Activated T-helper 1 cell treated with anti-CD3 and anti-CD28 coated beads, Interleukin-12 subunit alpha, Interleukin-12 subunit beta, Interleukin-2, Interleukin-4 antibody, amounts not matched to agents 30 ng/mL and 10 ng/mL and 1 ng/mL, durations not matched to agents 14 hours and 24 hours and 36 hours (primary cell): ENCODE data around the gene PRDM4. TPM values are rescaled to one million over a fixed set of nuclear protein-coding genes. Genes with fewer than 3 reads are reported as not detected.
"Not testable (repeated sequence)": the region's sequence is repeated elsewhere in the genome, so short reads cannot be mapped to it uniquely, and the experiment has no call there.

ENCODE experiments used
- DNase-seq: peaks from one replicate; pipeline ENCODE4 v3.0.0; 2021; ENCODE audit warnings: low spot score
- H3K27ac Mint-ChIP-seq: one replicate; pipeline ENCODE4 v1.8.0; 2021; ENCODE audit warnings: mild to moderate bottlenecking, mixed read lengths
- H3K27me3 Mint-ChIP-seq: one replicate; pipeline ENCODE4 v1.8.0; 2022; ENCODE audit warnings: mild to moderate bottlenecking, moderate library complexity, mixed read lengths; ENCODE audit not compliant: insufficient read depth
- H3K36me3 Mint-ChIP-seq: one replicate; pipeline ENCODE4 v1.8.0; 2021; ENCODE audit warnings: low read depth, mixed read lengths
- H3K4me1 Mint-ChIP-seq: one replicate; pipeline ENCODE4 v1.8.0; 2021; ENCODE audit warnings: low read depth, mixed read lengths
- H3K4me3 Mint-ChIP-seq: one replicate; pipeline ENCODE4 v1.8.0; 2021; ENCODE audit warnings: mild to moderate bottlenecking, moderate library complexity, mixed read lengths
- H3K9me3 Mint-ChIP-seq: one replicate; pipeline ENCODE4 v1.8.0; 2021; ENCODE audit warnings: mixed read lengths
- intact Hi-C: fragments of 100-400 bp; cut with micrococcal nuclease; formaldehyde crosslinking; loops from one replicate; pipeline ENCODE4 v1.15.1; 2024
- total RNA-seq: library from RNA; stranded (reverse); gene quantifications from 2 replicates; pipeline ENCODE4 v1.2.3, GENCODE V29; 2022

Gene PRDM4
- total RNA-seq, 1 donor from 2014 or later = 28.1 TPM

- H3K27me3 Mint-ChIP-seq, H3K9me3 Mint-ChIP-seq, H3K4me1 Mint-ChIP-seq, H3K36me3 Mint-ChIP-seq, H3K27ac Mint-ChIP-seq, DNase-seq, H3K4me3 Mint-ChIP-seq, intact Hi-C loops: not testable (repeated sequence)
Measured at GRCh38 chr12:107727327-107727726, 33.6 kb downstream of the PRDM4 start.

DNA sequence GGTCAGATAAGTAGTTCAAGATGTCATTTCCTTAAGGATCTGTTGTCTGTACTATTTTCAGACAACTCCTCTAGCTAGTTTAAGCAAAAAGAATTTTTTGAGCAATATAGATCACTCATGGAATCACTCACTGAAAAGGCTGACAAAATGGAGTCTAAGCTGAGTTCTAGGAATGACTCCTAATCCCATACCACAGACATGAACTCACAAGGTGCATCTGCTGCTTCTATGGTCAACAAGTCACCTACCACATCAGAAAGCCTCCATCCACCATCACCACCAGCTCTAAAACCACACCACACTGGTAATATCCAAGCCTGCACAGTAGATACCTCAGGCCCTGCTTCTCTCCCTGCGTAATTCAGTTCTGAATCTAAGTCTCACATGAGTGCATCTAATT is 42.3 kb downstream of the PRDM4 start:
- DNase-seq = no peak
- no peaks in the 10 kb centered on the region for H3K27me3 Mint-ChIP-seq
- H3K4me3 Mint-ChIP-seq = no peak overlapping the region
- no peak overlapping the region for H3K27ac Mint-ChIP-seq
- intact Hi-C loops = no loop called here
- H3K4me1 Mint-ChIP-seq = peaks cover 8% of the 10 kb centered on the region
- H3K9me3 Mint-ChIP-seq = no peaks in the 10 kb centered on the region
- peaks cover 29% of the 10 kb centered on the region for H3K36me3 Mint-ChIP-seq

DNA sequence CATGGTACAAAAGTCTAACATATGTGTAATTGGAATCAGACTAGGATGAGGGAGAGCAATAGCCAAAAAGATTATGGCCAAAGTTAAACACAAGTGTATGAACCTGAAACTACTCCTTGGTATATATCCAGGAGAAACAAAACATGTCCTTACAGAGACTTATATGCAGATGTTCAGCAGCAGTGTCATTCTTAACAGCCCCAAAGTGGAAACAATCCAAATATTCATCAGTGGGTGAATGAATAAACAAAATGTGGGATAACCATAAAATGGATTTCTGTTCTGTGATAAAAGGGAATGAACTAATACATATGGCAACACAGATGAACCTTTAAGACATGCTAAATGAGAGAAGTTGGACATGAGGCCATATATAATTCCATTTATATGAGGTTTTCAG is 45.2 kb downstream of the PRDM4 start:
- H3K27me3 Mint-ChIP-seq = no peaks in the 10 kb centered on the region
- no peak overlapping the region for H3K27ac Mint-ChIP-seq
- no peaks in the 10 kb centered on the region for H3K9me3 Mint-ChIP-seq
- peaks cover 45% of the 10 kb centered on the region for H3K36me3 Mint-ChIP-seq
- intact Hi-C loops = no loop called here
- DNase-seq = no peak
- no peak overlapping the region for H3K4me3 Mint-ChIP-seq
- peaks cover 8% of the 10 kb centered on the region for H3K4me1 Mint-ChIP-seq

GRCh38 chr12:107705522-107705921 is 55.4 kb downstream of the PRDM4 start:
- intact Hi-C loops, H3K4me3 Mint-ChIP-seq, H3K27ac Mint-ChIP-seq, H3K27me3 Mint-ChIP-seq, DNase-seq, H3K4me1 Mint-ChIP-seq, H3K9me3 Mint-ChIP-seq: not testable (repeated sequence)
- H3K36me3 Mint-ChIP-seq = peaks cover 77% of the 10 kb centered on the region

GRCh38 chr12:107704041-107704440 is 56.9 kb downstream of the PRDM4 start:
- H3K4me1 Mint-ChIP-seq = no peaks in the 10 kb centered on the region
- H3K36me3 Mint-ChIP-seq = peaks cover 81% of the 10 kb centered on the region
- no peak for DNase-seq
- peaks cover 15% of the 10 kb centered on the region for H3K9me3 Mint-ChIP-seq
- H3K27me3 Mint-ChIP-seq = no peaks in the 10 kb centered on the region
- no peak overlapping the region for H3K27ac Mint-ChIP-seq
- H3K4me3 Mint-ChIP-seq = no peak overlapping the region
- intact Hi-C loops = no loop called here

DNA sequence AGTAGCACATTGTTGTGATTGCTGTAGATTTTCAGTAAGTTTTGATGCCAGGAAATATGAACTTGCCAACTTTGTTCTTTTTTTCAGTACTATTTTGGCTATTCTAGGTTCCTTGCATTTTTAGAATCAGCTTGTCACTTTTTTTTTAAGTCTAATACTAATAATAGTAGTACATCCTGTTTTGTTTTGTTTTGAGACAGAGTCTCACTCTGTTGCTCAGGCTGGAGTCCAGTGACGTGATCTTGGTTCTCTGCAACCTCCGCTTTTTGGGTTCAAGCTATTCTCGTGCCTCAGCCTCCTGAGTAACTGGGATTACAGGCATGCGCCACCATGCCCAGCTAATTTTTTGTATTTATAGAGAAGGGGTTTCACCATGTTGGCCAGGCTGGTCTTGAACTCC is 58.8 kb downstream of the PRDM4 start:
- no peak for DNase-seq
- no peaks in the 10 kb centered on the region for H3K4me1 Mint-ChIP-seq
- H3K4me3 Mint-ChIP-seq = no peak overlapping the region
- intact Hi-C loops = no loop called here
- peaks cover 74% of the 10 kb centered on the region for H3K36me3 Mint-ChIP-seq
- H3K9me3 Mint-ChIP-seq = peaks cover 15% of the 10 kb centered on the region
- no peak overlapping the region for H3K27ac Mint-ChIP-seq
- no peaks in the 10 kb centered on the region for H3K27me3 Mint-ChIP-seq

DNA sequence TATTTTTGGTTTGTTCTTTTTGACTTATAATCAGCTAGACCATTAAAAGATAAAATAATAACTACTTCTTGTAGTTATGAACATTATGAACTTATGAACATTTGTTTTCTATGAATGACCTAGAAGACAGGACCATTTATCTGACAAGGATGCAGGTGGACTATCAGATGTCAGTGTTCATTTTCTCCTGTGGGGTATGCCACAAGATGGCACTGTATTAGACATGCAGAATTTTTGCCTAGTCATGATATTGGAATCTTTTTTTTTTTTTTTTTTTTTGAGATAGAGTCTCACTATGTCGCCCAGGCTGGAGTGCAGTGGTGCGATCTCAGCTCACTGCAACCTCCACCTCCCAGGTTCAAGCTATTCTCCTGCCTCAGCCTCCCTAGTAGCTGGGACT is 65.2 kb downstream of the PRDM4 start:
- DNase-seq, H3K4me1 Mint-ChIP-seq, intact Hi-C loops, H3K27ac Mint-ChIP-seq, H3K4me3 Mint-ChIP-seq, H3K27me3 Mint-ChIP-seq: not testable (repeated sequence)
- peaks cover 10% of the 10 kb centered on the region for H3K9me3 Mint-ChIP-seq
- peaks cover 64% of the 10 kb centered on the region for H3K36me3 Mint-ChIP-seq

DNA sequence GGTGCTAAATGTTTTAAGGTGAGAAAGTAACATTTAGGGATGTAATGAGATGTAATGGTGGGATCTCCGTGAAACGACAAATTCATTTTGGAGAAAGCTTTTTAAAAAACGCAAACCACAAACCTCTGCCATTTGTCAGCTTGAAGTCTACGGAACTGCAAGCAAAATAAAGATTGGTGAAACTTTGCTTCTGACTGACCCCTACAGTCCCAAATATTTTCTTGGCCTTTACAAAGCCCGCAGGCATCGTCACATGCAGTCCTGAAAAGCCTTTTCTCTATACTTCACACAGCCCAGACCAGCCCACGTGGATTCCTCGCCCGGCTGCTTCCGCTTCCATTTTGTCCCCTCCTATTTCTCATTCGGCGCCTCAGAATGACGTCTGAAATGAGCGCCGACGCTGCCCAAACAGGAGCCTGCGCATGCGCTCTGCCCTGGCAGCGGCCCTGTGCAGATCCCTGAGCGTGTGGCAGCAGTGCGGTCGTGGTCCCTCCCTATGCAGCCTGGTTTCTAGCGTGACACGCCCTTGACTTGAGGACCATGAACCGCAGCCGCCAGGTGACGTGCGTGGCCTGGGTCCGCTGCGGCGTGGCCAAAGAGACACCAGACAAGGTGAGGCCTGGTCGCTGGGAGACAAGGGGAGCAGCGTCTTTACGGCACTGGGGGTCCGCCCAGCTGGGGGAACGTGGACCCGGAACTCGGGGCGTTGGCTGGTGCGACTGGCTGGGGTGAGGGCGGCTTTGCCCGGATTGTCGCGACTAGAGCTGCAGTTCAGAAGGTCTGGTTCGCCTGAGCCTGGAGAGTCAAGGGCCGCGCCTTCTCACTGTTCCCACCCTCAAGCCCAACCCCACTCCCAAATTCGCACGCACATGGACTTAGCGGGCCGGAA is 75.3 kb downstream of the PRDM4 start, which contains the start of gene PWP1:
PWP1 (plus strand) TSS at position 440 of the 889 bp plus-strand sequence; CDS start at position 541, 101 bp downstream.
- Mint-ChIP-seq H3K9me3 (no peaks in the 10 kb centered on the region), H3K36me3 (peaks cover 28% of the 10 kb centered on the region), H3K4me3 (peak within 1 kb of the TSS; percentile 96), H3K27ac (peak within 1 kb of the TSS; percentile 97), H3K4me1 (peaks cover 36% of the 10 kb centered on the region), H3K27me3 (no peaks in the 10 kb centered on the region)
- peak; percentile 95 for DNase-seq
- intact Hi-C loops = loop anchor here (1.0 to 5.0 kb wide), 7 partner anchors 76 to 1792 kb away; partner anchors contain the start of genes ALKBH2, CRY1, FICD and KCTD10

DNA sequence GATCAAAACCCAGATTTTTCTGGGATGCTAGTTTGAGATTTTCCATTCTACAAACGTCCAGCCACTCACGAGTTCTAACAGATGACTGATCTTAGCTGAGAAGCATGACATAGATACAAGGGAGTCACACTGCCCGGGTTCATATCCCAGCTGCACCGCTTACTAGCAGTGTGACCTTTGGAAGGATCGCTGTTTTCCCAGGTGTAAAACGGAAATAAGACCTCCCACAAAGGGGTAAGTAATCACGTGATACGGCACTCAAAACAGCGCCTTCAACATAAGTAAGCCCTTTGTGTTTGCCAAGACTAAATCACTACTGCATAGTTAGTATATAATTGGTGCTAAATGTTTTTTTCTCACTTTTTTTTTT is 76.0 kb downstream of the PRDM4 start:
- DNase-seq = no peak
- Mint-ChIP-seq H3K4me3 (peak overlapping the region; percentile 96), H3K27me3 (no peaks in the 10 kb centered on the region), H3K27ac (peak overlapping the region; percentile 97), H3K36me3 (peaks cover 24% of the 10 kb centered on the region), H3K4me1 (peaks cover 36% of the 10 kb centered on the region), H3K9me3 (no peaks in the 10 kb centered on the region)
- intact Hi-C loops = loop anchor here (1.0 to 5.0 kb wide), 7 partner anchors 76 to 1792 kb away; partner anchors contain the start of genes ALKBH2, CRY1, FICD and KCTD10

DNA sequence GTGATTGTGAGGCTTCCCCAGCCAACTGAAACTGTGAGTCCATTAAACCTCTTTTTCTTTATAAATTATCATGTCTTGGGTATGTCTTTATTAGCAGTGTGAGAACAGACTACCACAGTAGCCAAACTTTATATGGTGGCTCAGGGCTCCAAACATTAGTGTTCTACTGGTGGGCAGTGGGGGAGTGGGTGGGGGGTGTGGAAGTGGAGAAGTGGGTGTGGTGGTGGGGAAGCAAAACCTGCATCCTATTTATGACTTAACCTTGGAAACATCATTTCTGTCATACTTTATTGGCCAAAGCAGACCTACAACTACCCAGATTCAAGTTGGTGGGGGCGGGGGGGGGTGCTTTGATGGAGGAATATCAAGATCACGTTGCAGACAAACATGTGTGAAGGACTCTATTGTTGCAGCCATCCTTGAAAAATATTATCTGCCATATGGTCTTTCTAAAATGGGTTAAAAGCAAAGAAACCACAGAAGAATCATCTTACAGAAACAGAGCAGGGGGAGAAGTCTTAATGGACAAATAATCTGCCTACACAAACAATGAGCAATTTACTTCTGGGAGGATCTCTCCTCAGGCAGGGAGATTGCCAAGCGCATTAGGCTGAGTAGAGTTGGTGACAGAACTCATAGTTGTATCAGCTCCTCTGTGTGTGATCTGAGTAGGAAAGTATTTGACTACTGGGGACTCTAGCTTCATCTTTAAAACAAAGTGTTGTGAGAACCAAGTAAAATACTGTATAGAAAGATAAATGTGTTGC is 76.7 kb downstream of the PRDM4 start:
- no peak for DNase-seq
- H3K36me3 Mint-ChIP-seq = peaks cover 19% of the 10 kb centered on the region
- peak overlapping the region; percentile 97 for H3K27ac Mint-ChIP-seq
- H3K9me3 Mint-ChIP-seq = no peaks in the 10 kb centered on the region
- intact Hi-C loops = loop anchor here (2.0 kb wide), 2 partner anchors 591 to 831 kb away; partner anchors contain the start of genes CRY1 and FICD
- peak overlapping the region; percentile 96 for H3K4me3 Mint-ChIP-seq
- peaks cover 36% of the 10 kb centered on the region for H3K4me1 Mint-ChIP-seq
- H3K27me3 Mint-ChIP-seq = no peaks in the 10 kb centered on the region

Other genes starting within 250 kb of the PRDM4 start
- 54.4 and 57.1 TPM in 2 replicates for gene PWP1, start 75.3 kb downstream of the PRDM4 start, total RNA-seq
- not detected in 2 replicates for gene ASCL4, start 13.6 kb upstream of the PRDM4 start, total RNA-seq